Measurements from ENCODE around the gene OR4D9. TPM values are rescaled to one million over a fixed set of nuclear protein-coding genes. Genes with fewer than 3 reads are reported as not detected.
"Not testable (repeated sequence)": the region's sequence is repeated elsewhere in the genome, so short reads cannot be mapped to it uniquely, and the experiment has no call there.

The OR4D9 gene
- total and polyA plus RNA-seq, 2 experiments from 2014 or later = not detected

- H3K27me3 Mint-ChIP-seq (ENCODE audit: insufficient read depth, low read depth, poor library complexity); H3K9me2 ChIP-seq (ENCODE audit: insufficient read depth); H3K9me3 Mint-ChIP-seq; H3K27ac ChIP-seq (ENCODE audit: low read depth); H2AFZ ChIP-seq; H3K4me1 ChIP-seq (ENCODE audit: insufficient read depth); H4K20me1 ChIP-seq (replicated peaks; ENCODE audit: insufficient read depth); H3F3A ChIP-seq (replicated peaks; ENCODE audit: low read depth); H3K27me3 ChIP-seq (ENCODE audit: insufficient read depth); H3K27ac Mint-ChIP-seq; H3K4me3 ChIP-seq; H3K4me2 ChIP-seq; H3K36me3 ChIP-seq (ENCODE audit: insufficient read depth); DNase-seq (ENCODE audit: low spot score); ATAC-seq; H3K4me3 Mint-ChIP-seq; H3K79me2 ChIP-seq (replicated peaks; ENCODE audit: insufficient read depth); H3K36me3 Mint-ChIP-seq (ENCODE audit: low read depth): not testable (repeated sequence)
- peaks cover 13% of the 10 kb centered on the region for H3K4me1 Mint-ChIP-seq
These were observed 32.4 kb downstream of the OR4D9 start for GRCh38 chr11:59543713-59544112.

DNA sequence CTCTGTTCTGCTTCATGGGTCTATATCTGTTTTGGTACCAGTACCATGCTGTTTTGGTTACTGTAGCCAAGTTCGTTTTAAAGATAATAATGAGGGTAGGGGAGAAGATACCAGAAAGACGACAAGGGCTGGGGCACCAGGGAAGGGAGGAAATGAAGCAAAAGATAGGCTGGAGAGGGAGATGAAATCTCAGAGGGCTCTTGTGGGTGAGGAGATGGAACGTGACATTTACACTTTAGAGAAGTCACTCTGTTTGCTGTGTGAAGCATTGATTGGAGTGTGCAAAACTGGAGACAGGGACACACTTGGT, 33.5 kb downstream of the OR4D9 start:
- DNase-seq (ENCODE audit: low spot score) = no peak
- H3K9me2 ChIP-seq (ENCODE audit: insufficient read depth) = 0 out of 2 replicates have a peak, but pooled peaks cover 4% of the 10 kb centered on the region
- Mint-ChIP-seq H3K27ac (no peak overlapping the region), H3K9me3 (no peaks in the 10 kb centered on the region), H3K4me3 (no peak overlapping the region), H3K27me3 (ENCODE audit: insufficient read depth, low read depth, poor library complexity) (peaks cover 2% of the 10 kb centered on the region), H3K4me1 (peaks cover 15% of the 10 kb centered on the region), H3K36me3 (ENCODE audit: low read depth) (no peaks in the 10 kb centered on the region)
- H3K27me3 ChIP-seq (ENCODE audit: insufficient read depth) = no peaks in the 10 kb centered on the region
- no peak overlapping the region for H3K4me2 ChIP-seq
- H3K36me3 ChIP-seq (ENCODE audit: insufficient read depth) = no peaks in the 10 kb centered on the region
- H2AFZ ChIP-seq = peak overlapping the region; percentile 87
- H3K4me3 ChIP-seq = no peak overlapping the region
- no peak for ATAC-seq
- H3K79me2 ChIP-seq (replicated peaks; ENCODE audit: insufficient read depth) = no peaks in the 10 kb centered on the region
- no peak overlapping the region; the same call in 1 of the 2 replicates for H3K27ac ChIP-seq (ENCODE audit: low read depth)
- no peaks in the 10 kb centered on the region for H4K20me1 ChIP-seq (replicated peaks; ENCODE audit: insufficient read depth)
- TF ChIP-seq ZNF331 (CRISPR knock-in tag; IDR thresholded peaks at IDR 0.05; ENCODE audit: low read depth) = no peak
- TF ChIP-seq EZH2 (IDR thresholded peaks at IDR 0.05; ENCODE audit: low read depth, unreplicated experiment) = no peak
- no peak for TF ChIP-seq ZNF462 (CRISPR knock-in tag; IDR thresholded peaks at IDR 0.05)
- no peak for TF ChIP-seq JUNB (IDR thresholded peaks at IDR 0.05; ENCODE audit: unreplicated experiment)
- no peak for TF ChIP-seq ETS1 (IDR thresholded peaks at IDR 0.05)
- TF ChIP-seq, protein P1, sequence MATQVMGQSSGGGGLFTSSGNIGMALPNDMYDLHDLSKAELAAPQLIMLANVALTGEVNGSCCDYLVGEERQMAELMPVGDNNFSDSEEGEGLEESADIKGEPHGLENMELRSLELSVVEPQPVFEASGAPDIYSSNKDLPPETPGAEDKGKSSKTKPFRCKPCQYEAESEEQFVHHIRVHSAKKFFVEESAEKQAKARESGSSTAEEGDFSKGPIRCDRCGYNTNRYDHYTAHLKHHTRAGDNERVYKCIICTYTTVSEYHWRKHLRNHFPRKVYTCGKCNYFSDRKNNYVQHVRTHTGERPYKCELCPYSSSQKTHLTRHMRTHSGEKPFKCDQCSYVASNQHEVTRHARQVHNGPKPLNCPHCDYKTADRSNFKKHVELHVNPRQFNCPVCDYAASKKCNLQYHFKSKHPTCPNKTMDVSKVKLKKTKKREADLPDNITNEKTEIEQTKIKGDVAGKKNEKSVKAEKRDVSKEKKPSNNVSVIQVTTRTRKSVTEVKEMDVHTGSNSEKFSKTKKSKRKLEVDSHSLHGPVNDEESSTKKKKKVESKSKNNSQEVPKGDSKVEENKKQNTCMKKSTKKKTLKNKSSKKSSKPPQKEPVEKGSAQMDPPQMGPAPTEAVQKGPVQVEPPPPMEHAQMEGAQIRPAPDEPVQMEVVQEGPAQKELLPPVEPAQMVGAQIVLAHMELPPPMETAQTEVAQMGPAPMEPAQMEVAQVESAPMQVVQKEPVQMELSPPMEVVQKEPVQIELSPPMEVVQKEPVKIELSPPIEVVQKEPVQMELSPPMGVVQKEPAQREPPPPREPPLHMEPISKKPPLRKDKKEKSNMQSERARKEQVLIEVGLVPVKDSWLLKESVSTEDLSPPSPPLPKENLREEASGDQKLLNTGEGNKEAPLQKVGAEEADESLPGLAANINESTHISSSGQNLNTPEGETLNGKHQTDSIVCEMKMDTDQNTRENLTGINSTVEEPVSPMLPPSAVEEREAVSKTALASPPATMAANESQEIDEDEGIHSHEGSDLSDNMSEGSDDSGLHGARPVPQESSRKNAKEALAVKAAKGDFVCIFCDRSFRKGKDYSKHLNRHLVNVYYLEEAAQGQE (IDR thresholded peaks at IDR 0.05; ENCODE audit: unreplicated experiment) = no peak
- TF ChIP-seq NANOG (IDR thresholded peaks at IDR 0.05; ENCODE audit: borderline replicate concordance) = no peak
- TF ChIP-seq ZNF114 (CRISPR knock-in tag; IDR thresholded peaks at IDR 0.05) = no peak
- TF ChIP-seq EZH2phosphoT487 (IDR thresholded peaks at IDR 0.05; ENCODE audit: unreplicated experiment) = no peak
- TF ChIP-seq CREB1 (CRISPR knock-in tag; IDR thresholded peaks at IDR 0.05; ENCODE audit: low read depth) = no peak
- peaks cover 7% of the 10 kb centered on the region for H3K4me1 ChIP-seq (ENCODE audit: insufficient read depth)
- no peaks in the 10 kb centered on the region for H3F3A ChIP-seq (replicated peaks; ENCODE audit: low read depth)

Data from GM23338 (cell line).